RPMI7951 (cell line): ENCODE measurements around the gene NOS1AP. TPM values are rescaled to one million over a fixed set of nuclear protein-coding genes. Genes with fewer than 3 reads are reported as not detected.
"Not testable (repeated sequence)": the region's sequence is repeated elsewhere in the genome, so short reads cannot be mapped to it uniquely, and the experiment has no call there.

ENCODE experiments used
- DNase-seq: peaks from one replicate; pipeline ENCODE4 v3.0.0-alpha.2; 2012; ENCODE audit warnings: low read depth
- total RNA-seq: library from RNA; depleted of rRNA; stranded (reverse); fragments of >200 nt; shearing (Covaris generic); gene quantifications from 2 replicates; pipeline ENCODE4 v1.2.3, GENCODE V29; 2014; rRNA removed

Gene NOS1AP
- not detected in 2 replicates for total RNA-seq

- DNase-seq: peak; percentile 51
These were observed at the start of gene NOS1AP for GRCh38 chr1:162069334-162070093. NOS1AP (plus strand) TSS chr1:162069691; CDS start chr1:162070178, 487 bp downstream.

- DNase-seq: peak; percentile 45
These were observed 49.3 kb upstream of the NOS1AP start for GRCh38 chr1:162020150-162020549.

GRCh38 chr1:162021124-162021523 is 48.4 kb upstream of the NOS1AP start:
- no peak for DNase-seq

- DNase-seq: no peak
These were observed 46.9 kb upstream of the NOS1AP start for GRCh38 chr1:162022626-162023025.

- DNase-seq: no peak
These were observed 46.3 kb upstream of the NOS1AP start for GRCh38 chr1:162023181-162023546.

GRCh38 chr1:162023547-162024501 is 45.7 kb upstream of the NOS1AP start, which contains the start of gene OLFML2B:
OLFML2B (minus strand) TSS chr1:162023869; CDS start chr1:162023430, 439 bp downstream.
- DNase-seq: peak; percentile 82

GRCh38 chr1:162025541-162025940 is 44.0 kb upstream of the NOS1AP start:
- DNase-seq: no peak

- no peak for DNase-seq
These were observed 42.6 kb upstream of the NOS1AP start for GRCh38 chr1:162026881-162027280.

GRCh38 chr1:162028726-162029125 is 40.8 kb upstream of the NOS1AP start:
- DNase-seq: no peak

GRCh38 chr1:162029157-162029556 is 40.3 kb upstream of the NOS1AP start:
- DNase-seq: no peak

GRCh38 chr1:162030759-162031280 is 38.7 kb upstream of the NOS1AP start:
- DNase-seq: no peak

- DNase-seq: no peak
These were observed 36.1 kb upstream of the NOS1AP start for GRCh38 chr1:162033428-162033827.

GRCh38 chr1:162035241-162035640 is 34.2 kb upstream of the NOS1AP start:
- peak; percentile 47 for DNase-seq

GRCh38 chr1:162036163-162036562 is 33.3 kb upstream of the NOS1AP start:
- peak; percentile 25 for DNase-seq

GRCh38 chr1:162038624-162039023 is 30.9 kb upstream of the NOS1AP start:
- DNase-seq: no peak

- DNase-seq: no peak
These were observed 29.5 kb upstream of the NOS1AP start for GRCh38 chr1:162040001-162040400.

GRCh38 chr1:162040657-162041056 is 28.8 kb upstream of the NOS1AP start:
- DNase-seq: peak; percentile 41

- DNase-seq: no peak
These were observed 27.1 kb upstream of the NOS1AP start for GRCh38 chr1:162042361-162042760.

- DNase-seq: no peak
These were observed 22.6 kb upstream of the NOS1AP start for GRCh38 chr1:162046921-162047320.

GRCh38 chr1:162053949-162054348 is 15.5 kb upstream of the NOS1AP start:
- not testable (repeated sequence) for DNase-seq

- peak; percentile 66 for DNase-seq
These were observed 14.4 kb upstream of the NOS1AP start for GRCh38 chr1:162055062-162055461.

GRCh38 chr1:162056043-162056442 is 13.4 kb upstream of the NOS1AP start:
- peak; percentile 58 for DNase-seq
